GM18498 (cell line): ENCODE measurements around the gene ACTL6B.

ENCODE experiments used
- ATAC-seq: cut with Tn5 transposase; IDR thresholded peaks from one replicate; pipeline ENCODE4 v1.9.1; 2021; ENCODE audit warnings: mild to moderate bottlenecking, moderate library complexity; ENCODE audit not compliant: unreplicated experiment

Gene ACTL6B

DNA sequence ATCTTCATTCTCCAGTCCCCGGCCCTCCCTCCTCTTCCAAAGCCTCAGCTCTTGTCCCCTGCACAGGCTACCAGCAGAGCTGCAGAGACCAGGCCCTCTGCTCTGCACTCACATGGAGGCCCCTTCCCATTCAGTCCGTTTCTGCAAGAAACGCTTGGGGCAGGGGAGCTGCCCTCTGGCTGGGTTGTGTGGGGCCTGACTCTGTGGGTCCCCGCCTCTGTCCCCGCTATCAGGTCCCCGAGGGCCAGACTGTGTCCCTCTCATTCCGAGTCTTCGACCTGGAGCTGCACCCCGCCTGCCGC lies 52.6 kb downstream of the ACTL6B start:
- no peak for ATAC-seq

DNA sequence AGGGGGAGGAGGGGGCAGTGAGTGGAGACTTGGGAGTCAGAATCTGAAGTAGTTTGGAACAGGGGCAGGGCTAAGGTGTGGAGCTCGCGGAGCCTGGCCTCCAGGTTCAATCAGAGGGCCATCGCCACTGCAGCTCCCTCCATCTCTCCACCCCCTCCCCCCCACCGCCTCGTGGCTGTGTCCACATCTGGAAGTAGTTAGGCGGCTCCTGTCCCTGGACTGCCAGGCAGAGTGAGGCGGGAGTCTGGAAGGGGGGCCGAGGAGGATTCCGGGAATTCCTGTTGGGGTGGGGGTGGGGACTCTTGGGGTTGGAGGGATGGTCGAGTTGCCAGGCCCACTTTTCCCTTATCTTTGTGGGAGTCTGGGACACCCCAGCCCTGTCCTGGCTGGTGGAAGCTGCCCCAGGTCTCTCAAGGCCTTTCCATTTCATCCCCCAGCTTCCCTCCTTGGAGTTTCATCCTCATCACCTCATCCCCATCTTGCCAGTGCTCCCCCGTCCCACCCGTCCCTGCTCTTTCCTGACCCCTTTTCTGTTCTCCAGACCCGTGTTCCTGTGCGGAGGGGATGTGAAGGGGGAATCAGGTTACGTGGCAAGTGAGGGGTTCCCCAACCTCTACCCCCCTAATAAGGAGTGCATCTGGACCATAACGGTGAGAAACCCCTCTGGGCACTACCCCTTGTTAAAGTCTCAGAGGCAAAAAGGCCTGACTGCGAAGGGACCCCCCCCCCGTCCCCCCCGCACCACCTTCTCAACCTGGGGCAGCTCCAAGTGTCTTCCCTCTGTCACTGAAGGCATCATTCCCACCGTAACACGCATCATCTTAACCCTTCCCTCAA lies 53.1 kb downstream of the ACTL6B start:
- no peak for ATAC-seq

DNA sequence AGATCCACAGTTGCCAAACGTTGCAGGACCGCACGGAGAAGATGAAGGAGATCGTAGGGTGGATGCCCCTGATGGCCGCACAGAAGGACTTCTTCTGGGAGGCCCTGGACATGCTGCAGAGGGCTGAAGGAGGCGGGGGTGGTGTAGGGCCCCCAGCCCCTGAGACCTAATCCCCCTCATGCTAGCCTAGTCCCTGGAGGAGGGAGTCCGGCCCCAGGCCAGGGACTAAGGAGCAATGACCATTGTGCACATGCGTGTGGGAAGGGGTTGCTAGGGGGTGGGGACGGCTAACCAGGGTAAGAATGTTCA lies 55.6 kb downstream of the ACTL6B start:
- ATAC-seq = no peak

DNA sequence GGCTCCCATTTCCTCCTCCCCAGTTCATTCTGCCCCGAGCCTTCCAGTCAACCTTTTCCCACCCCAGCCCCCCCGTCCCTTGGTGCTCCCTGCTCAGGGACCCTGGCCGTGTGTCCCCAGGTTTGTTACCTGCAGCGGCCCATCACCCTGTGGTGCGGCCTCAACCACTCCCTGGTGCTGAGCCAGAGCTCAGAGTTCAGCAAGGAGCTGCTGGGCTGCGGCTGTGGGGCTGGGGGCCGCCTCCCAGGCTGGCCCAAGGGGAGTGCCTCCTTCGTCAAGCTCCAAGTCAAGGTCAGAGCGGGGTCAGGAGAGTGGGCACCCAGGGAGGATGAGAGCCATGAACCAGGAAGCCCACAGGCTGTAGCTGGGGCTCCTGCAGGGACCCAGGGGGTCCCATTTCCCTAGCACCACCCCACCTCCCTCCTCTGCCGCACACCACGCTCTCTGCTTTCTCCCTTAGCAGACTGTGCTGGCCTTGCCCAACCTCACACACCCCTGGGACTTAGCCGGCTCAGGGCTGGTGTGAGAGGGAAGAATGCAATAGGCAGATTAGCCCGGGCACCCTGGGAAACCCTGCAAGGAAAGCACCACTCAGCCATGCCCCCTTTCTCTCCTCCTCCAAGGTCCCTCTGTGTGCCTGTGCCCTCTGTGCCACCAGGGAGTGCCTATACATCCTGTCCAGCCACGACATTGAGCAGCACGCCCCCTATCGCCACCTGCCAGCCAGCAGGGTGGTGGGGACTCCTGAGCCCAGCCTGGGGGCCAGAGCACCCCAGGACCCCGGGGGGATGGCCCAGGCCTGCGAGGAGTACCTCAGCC lies 56.1 kb downstream of the ACTL6B start:
- no peak for ATAC-seq

DNA sequence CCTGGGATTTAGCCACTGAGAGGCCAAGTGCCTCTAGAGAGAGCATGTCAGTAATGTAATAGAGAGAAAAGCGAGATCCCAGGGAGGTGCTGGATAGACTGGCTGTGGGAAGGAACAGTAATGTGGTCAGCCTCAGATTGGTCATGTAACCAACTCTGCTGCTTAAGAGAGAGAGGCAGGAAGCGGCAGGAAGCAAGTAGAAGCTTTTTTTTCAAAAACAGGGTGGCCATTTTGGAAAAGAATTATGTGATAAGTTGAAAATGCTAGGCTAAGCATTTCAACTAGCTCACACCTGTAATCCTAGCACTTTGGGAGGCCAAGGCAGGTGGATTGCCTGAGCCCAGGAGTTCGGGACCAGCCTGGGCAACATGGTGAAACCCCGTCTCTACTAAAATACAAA lies 57.8 kb downstream of the ACTL6B start:
- no peak for ATAC-seq

DNA sequence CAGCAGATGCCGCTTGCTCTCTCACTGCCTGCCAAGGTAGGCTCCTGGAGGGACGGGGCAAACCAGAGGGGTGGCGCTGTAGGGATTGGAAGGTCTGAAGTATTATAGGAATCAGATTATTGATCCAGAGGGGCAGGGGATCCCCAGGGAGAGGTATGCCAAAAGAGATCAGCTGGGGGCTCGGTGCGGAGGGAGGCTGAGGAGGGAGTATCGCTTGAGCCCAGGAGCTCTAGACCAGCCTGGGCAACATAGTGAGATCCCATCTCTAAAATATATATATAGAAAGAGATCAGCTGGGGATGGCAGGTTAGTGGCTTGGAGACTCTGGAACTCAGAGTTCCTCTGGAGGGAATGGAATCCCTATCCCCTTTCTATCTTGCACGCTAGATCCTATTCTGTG lies 61.1 kb downstream of the ACTL6B start:
- no peak for ATAC-seq
